Glutamatergic neuron (in vitro differentiated cells): Measurements from ENCODE around the gene NFATC1. TPM values are rescaled to one million over a fixed set of nuclear protein-coding genes. Genes with fewer than 3 reads are reported as not detected.

Experiments
- DNase-seq: peaks from one replicate; pipeline ENCODE4 v3.0.0; 2022
- H3K27ac Mint-ChIP-seq: one replicate; pipeline ENCODE4 v1.8.0; 2020; ENCODE audit warnings: mild to moderate bottlenecking, mixed read lengths, inconsistent platforms; ENCODE audit not compliant: unreplicated experiment
- H3K27me3 Mint-ChIP-seq: one replicate; pipeline ENCODE4 v1.8.0; 2020; ENCODE audit warnings: mild to moderate bottlenecking, moderate library complexity, mixed read lengths, inconsistent platforms; ENCODE audit not compliant: unreplicated experiment
- H3K36me3 Mint-ChIP-seq: one replicate; pipeline ENCODE4 v1.8.0; 2020; ENCODE audit warnings: mild to moderate bottlenecking, mixed read lengths, inconsistent platforms; ENCODE audit not compliant: unreplicated experiment
- H3K4me1 Mint-ChIP-seq: one replicate; pipeline ENCODE4 v1.8.0; 2020; ENCODE audit warnings: mild to moderate bottlenecking, low read depth, mixed read lengths, inconsistent platforms; ENCODE audit not compliant: unreplicated experiment
- H3K4me3 Mint-ChIP-seq: one replicate; pipeline ENCODE4 v1.8.0; 2020; ENCODE audit warnings: mild to moderate bottlenecking, mixed read lengths, inconsistent platforms; ENCODE audit not compliant: unreplicated experiment
- H3K9me3 Mint-ChIP-seq: one replicate; pipeline ENCODE4 v1.8.0; 2020; ENCODE audit warnings: mild to moderate bottlenecking, moderate library complexity, mixed read lengths, inconsistent platforms; ENCODE audit not compliant: unreplicated experiment
- total RNA-seq: library from RNA; stranded (reverse); fragmentation: NEBNext Ultra II Directional; extraction: Animal tissue kit (Norgen Biotek cat#: 25700); gene quantifications from one replicate; pipeline ENCODE4 v1.2.1, GENCODE V29; 2021; ENCODE audit not compliant: unreplicated experiment
- TF ChIP-seq, protein P1 (sequence below): fragments of 200-600 bp; sonication (generic); IDR thresholded peaks from one replicate; pipeline ENCODE4 v1.5.0; 2021; ENCODE audit not compliant: partially characterized antibody, unreplicated experiment

The NFATC1 gene
- total RNA-seq, 1 donor from 2014 or later, result 5.3 TPM

DNA sequence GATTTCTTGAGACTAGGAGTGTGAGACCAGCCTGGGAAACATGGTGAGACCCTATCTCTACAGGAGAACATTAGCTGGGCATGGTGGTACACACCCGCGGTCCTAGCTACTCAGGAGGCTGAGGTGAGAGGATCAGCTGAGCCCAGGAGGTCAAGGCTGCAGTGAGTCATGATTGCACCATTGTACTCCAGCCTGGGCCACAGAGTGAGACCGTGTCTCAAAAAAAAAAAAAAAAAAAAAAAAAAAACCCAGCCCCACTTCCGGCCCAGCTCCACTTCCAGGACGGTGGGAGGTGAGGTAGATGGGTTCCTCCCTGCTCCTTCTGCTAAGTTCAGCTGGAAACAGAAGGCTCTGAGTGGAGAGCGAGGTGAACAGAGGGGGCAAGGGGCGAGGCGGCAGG is 41.4 kb upstream of the NFATC1 start:
- Mint-ChIP-seq H3K9me3 (peaks cover 6% of the 10 kb centered on the region), H3K36me3 (peaks cover 4% of the 10 kb centered on the region), H3K27ac (no peak overlapping the region), H3K27me3 (peaks cover 14% of the 10 kb centered on the region), H3K4me1 (peaks cover 5% of the 10 kb centered on the region), H3K4me3 (no peak overlapping the region)
- TF ChIP-seq, protein P1, sequence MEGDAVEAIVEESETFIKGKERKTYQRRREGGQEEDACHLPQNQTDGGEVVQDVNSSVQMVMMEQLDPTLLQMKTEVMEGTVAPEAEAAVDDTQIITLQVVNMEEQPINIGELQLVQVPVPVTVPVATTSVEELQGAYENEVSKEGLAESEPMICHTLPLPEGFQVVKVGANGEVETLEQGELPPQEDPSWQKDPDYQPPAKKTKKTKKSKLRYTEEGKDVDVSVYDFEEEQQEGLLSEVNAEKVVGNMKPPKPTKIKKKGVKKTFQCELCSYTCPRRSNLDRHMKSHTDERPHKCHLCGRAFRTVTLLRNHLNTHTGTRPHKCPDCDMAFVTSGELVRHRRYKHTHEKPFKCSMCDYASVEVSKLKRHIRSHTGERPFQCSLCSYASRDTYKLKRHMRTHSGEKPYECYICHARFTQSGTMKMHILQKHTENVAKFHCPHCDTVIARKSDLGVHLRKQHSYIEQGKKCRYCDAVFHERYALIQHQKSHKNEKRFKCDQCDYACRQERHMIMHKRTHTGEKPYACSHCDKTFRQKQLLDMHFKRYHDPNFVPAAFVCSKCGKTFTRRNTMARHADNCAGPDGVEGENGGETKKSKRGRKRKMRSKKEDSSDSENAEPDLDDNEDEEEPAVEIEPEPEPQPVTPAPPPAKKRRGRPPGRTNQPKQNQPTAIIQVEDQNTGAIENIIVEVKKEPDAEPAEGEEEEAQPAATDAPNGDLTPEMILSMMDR, result no peak
- DNase-seq, result no peak

GRCh38 chr18:79355433-79356335 is 40.0 kb upstream of the NFATC1 start:
- DNase-seq, result no peak
- Mint-ChIP-seq H3K36me3 (peaks cover 7% of the 10 kb centered on the region), H3K4me3 (no peak overlapping the region), H3K27me3 (peaks cover 14% of the 10 kb centered on the region), H3K27ac (no peak overlapping the region), H3K4me1 (peaks cover 5% of the 10 kb centered on the region), H3K9me3 (peaks cover 6% of the 10 kb centered on the region)
- TF ChIP-seq, protein P1, result no peak

DNA sequence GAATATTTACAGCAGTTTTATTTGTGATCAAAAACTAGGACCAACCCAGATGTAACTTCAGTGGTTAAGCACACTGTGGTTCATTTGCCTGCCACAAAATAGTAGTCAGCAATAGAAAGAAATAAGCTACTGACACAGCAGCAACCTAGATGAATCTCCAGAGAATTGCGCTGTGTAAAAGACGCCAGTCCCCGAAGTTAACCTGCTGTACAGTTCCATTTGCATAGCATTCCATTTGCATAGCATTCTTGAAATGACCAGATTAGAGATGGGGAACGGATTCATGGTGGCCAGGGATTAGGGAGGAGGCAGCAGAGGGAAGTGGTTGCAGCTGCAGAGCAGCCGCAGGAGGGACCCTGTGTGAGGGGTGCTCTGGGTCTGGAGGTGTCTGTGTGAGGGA is 39.3 kb upstream of the NFATC1 start:
- no peak for DNase-seq
- TF ChIP-seq, protein P1, result no peak
- Mint-ChIP-seq H3K27ac (no peak overlapping the region), H3K4me3 (no peak overlapping the region), H3K9me3 (peaks cover 6% of the 10 kb centered on the region), H3K36me3 (peaks cover 8% of the 10 kb centered on the region), H3K4me1 (peaks cover 5% of the 10 kb centered on the region), H3K27me3 (peaks cover 13% of the 10 kb centered on the region)

DNA sequence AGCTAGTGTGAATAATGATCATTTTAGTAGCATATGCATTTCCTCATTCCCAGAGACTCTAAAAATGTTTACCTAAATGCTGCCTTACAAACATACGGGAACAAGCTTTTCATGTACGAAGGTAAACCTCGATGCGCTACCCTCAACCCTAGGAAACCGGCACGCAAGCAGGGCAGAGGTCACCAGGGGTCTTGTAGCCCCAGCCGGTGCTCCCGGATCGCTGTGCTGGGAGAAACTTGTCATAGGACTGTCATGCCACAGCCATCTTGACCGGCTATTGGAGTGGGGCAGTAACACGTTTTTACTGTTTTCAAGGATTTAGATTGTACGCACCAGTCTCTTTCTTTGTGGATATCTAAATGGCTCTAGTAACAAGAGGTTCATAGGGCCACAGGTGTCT is 34.8 kb upstream of the NFATC1 start:
- peaks cover 18% of the 10 kb centered on the region for H3K36me3 Mint-ChIP-seq
- H3K27ac Mint-ChIP-seq, result no peak overlapping the region
- DNase-seq, result no peak

More for the DNA sequence above, 34.8 kb upstream of the NFATC1 start:
- TF ChIP-seq, protein P1, result no peak
- Mint-ChIP-seq H3K4me3 (no peak overlapping the region), H3K9me3 (peaks cover 10% of the 10 kb centered on the region), H3K4me1 (peaks cover 4% of the 10 kb centered on the region), H3K27me3 (peaks cover 8% of the 10 kb centered on the region)
